ENCODE data around the gene RNH1. TPM values are rescaled to one million over a fixed set of nuclear protein-coding genes. Genes with fewer than 3 reads are reported as not detected.

RNH1 gene
- polyA plus RNA-seq, 3 donors: 381 to 445 (median 443) TPM

- WGBS (ENCODE audit: insufficient coverage): no CpG with 5 or more reads among the region's 4 CpGs
- Mint-ChIP-seq H3K27me3 (ENCODE audit: low read depth in 3 of 3) (peaks cover 0 to 5% (median 3%) of the 10 kb centered on the region in 3 donors), H3K27ac (no peak overlapping the region), H3K9me3 (peaks cover 12 to 19% (median 14%) of the 10 kb centered on the region in 7 donors), H3K36me3 (peaks cover 12 to 35% of the 10 kb centered on the region in 2 donors), H3K4me3 (no peak overlapping the region), H3K4me1 (peaks cover 30% of the 10 kb centered on the region)
- no peaks in the 10 kb centered on the region for H3K36me3 ChIP-seq (replicated peaks in 1 of 2; ENCODE audit: control insufficient read depth in 1 of 2, insufficient read depth in 2 of 2, low read length in 2 of 2)
- no peak overlapping the region for H2AFZ ChIP-seq (ENCODE audit: insufficient read depth, low read depth, low read length, poor library complexity, severe bottlenecking)
- H3K4me3 ChIP-seq (replicated peaks in 1 of 3; ENCODE audit: low read depth in 2 of 3, low read length in 3 of 3): no peak overlapping the region
- H3K27ac ChIP-seq (ENCODE audit: low read depth in 1 of 2, low read length in 2 of 2): no peak overlapping the region
- peaks cover 25 to 27% of the 10 kb centered on the region in 2 donors for H3K4me1 ChIP-seq (ENCODE audit: control insufficient read depth in 1 of 2, insufficient read depth in 2 of 2, low read length in 2 of 2)
- no peak overlapping the region for H3K9ac ChIP-seq (ENCODE audit: insufficient read depth, low read length, poor library complexity, severe bottlenecking)
- no peak for DNase-seq
- no peak for TF ChIP-seq CTCF (IDR thresholded peaks at IDR 0.05)
- H3K27me3 ChIP-seq (ENCODE audit: control insufficient read depth in 2 of 2, insufficient read depth in 2 of 2, low read length in 2 of 2): no peaks in the 10 kb centered on the region
- no peak overlapping the region for H3K4me2 ChIP-seq (replicated peaks; ENCODE audit: extremely low read depth, low read length, poor library complexity, severe bottlenecking)
- H4K20me1 ChIP-seq (ENCODE audit: insufficient read depth, low read length): no peaks in the 10 kb centered on the region
- peaks cover 5 to 16% of the 10 kb centered on the region in 2 donors for H3K9me3 ChIP-seq (replicated peaks in 1 of 2; ENCODE audit: control insufficient read depth in 1 of 2, insufficient read depth in 1 of 2, low read length in 2 of 2)
- no peaks in the 10 kb centered on the region for H3K79me2 ChIP-seq (ENCODE audit: insufficient read depth, low read length)
- intact Hi-C loops (cut with micrococcal nuclease): no loop called here
These were observed 9.4 kb upstream of the RNH1 start for GRCh38 chr11:516400-516799.

DNA sequence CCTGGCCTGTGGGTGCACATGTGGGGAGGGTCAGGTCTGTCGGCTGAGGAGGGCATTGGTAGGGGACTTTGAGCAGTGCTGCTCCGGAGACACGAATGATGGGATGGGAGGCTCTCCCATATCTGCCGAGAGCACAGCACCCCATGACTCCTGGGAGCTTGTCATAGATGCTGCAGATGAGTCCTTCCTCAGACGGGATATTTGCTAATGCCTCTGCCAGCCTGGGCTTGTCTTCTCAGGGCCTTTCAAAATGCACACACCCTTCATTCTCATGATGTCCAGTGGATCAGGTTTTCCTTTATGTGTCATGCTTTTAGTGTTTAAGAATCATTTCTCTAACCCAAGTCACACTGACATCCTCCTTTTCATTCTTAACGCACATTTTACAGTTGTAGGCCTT, 8.1 kb upstream of the RNH1 start:
- no peaks in the 10 kb centered on the region for H4K20me1 ChIP-seq (ENCODE audit: insufficient read depth, low read length)
- intact Hi-C loops (cut with micrococcal nuclease): no loop called here
- H3K4me1 Mint-ChIP-seq: peaks cover 30% of the 10 kb centered on the region
- WGBS (ENCODE audit: insufficient coverage): 76% methylated on average over 5 of the region's 6 CpGs
- H3K36me3 ChIP-seq (replicated peaks in 1 of 2; ENCODE audit: control insufficient read depth in 1 of 2, insufficient read depth in 2 of 2, low read length in 2 of 2): peaks cover 0 to 2% of the 10 kb centered on the region in 2 donors
- no peak for DNase-seq
- H3K27me3 Mint-ChIP-seq (ENCODE audit: low read depth in 3 of 3): peaks cover 0 to 5% (median 3%) of the 10 kb centered on the region in 3 donors
- H3K27me3 ChIP-seq (ENCODE audit: control insufficient read depth in 2 of 2, insufficient read depth in 2 of 2, low read length in 2 of 2): no peaks in the 10 kb centered on the region
- no peak overlapping the region for H3K27ac ChIP-seq (ENCODE audit: low read depth in 1 of 2, low read length in 2 of 2)
- peaks cover 5 to 16% of the 10 kb centered on the region in 2 donors for H3K9me3 ChIP-seq (replicated peaks in 1 of 2; ENCODE audit: control insufficient read depth in 1 of 2, insufficient read depth in 1 of 2, low read length in 2 of 2)
- H3K4me3 ChIP-seq (replicated peaks in 1 of 3; ENCODE audit: low read depth in 2 of 3, low read length in 3 of 3): no peak overlapping the region
- peaks cover 25 to 27% of the 10 kb centered on the region in 2 donors for H3K4me1 ChIP-seq (ENCODE audit: control insufficient read depth in 1 of 2, insufficient read depth in 2 of 2, low read length in 2 of 2)
- no peak overlapping the region for H3K4me3 Mint-ChIP-seq
- H2AFZ ChIP-seq (ENCODE audit: insufficient read depth, low read depth, low read length, poor library complexity, severe bottlenecking): no peak overlapping the region
- H3K9me3 Mint-ChIP-seq: peaks cover 12 to 19% (median 13%) of the 10 kb centered on the region in 7 donors
- H3K4me2 ChIP-seq (replicated peaks; ENCODE audit: extremely low read depth, low read length, poor library complexity, severe bottlenecking): no peak overlapping the region
- peaks cover 12 to 46% of the 10 kb centered on the region in 2 donors for H3K36me3 Mint-ChIP-seq
- peak overlapping the region in 1 of 7 donors; percentile 68 for H3K27ac Mint-ChIP-seq
- no peak overlapping the region for H3K9ac ChIP-seq (ENCODE audit: insufficient read depth, low read length, poor library complexity, severe bottlenecking)
- TF ChIP-seq CTCF (IDR thresholded peaks at IDR 0.05): no peak
- no peaks in the 10 kb centered on the region for H3K79me2 ChIP-seq (ENCODE audit: insufficient read depth, low read length)

All from CD14-positive monocyte (primary cell).